Vagina (tissue), 2 donors: ENCODE data around the gene SMAD6. TPM values are rescaled to one million over a fixed set of nuclear protein-coding genes. Genes with fewer than 3 reads are reported as not detected.
A peak's percentile ranks its signal among the peaks of the same experiment; 100 is the strongest.

Experiments used
- DNase-seq, 2 donors: peaks; one replicate each; pipeline ENCODE4 v3.0.0-alpha.2; 2017; ENCODE audit errors: extremely low spot score in 2 of 2
- H3K27ac ChIP-seq: fragments of 200-600 bp; sonication (generic); one replicate; pipeline ENCODE4 v1.5.1; 2019
- H3K27me3 ChIP-seq: fragments of 200-600 bp; sonication (generic); one replicate; pipeline ENCODE4 v1.5.1; 2019
- H3K36me3 ChIP-seq, 2 donors: fragments of 200-600 bp; sonication (generic); one replicate each; pipeline ENCODE4 v1.5.1; 2017 to 2019
- H3K4me1 ChIP-seq: fragments of 200-600 bp; sonication (generic); one replicate; pipeline ENCODE4 v1.5.1; 2019
- H3K4me3 ChIP-seq, 2 donors: fragments of 200-600 bp; sonication (generic); 1 replicate in 1 of 2; 2 replicates in 1 of 2; pipeline ENCODE4 v1.5.1; 2016 to 2019
- H3K9me3 ChIP-seq: fragments of 200-600 bp; sonication (generic); one replicate; pipeline ENCODE4 v1.5.1; 2019
- POLR2A ChIP-seq, 2 donors: fragments of 450-650 bp; IDR thresholded peaks; one replicate each; pipeline ENCODE4 v1.6.1; 2017; ENCODE audit warnings: antibody characterized with exemption in 2 of 2, mild to moderate bottlenecking in 2 of 2, moderate library complexity in 2 of 2
- POLR2AphosphoS5 ChIP-seq, 2 donors: sonication (generic); formaldehyde crosslinking; IDR thresholded peaks; one replicate each; pipeline ENCODE4 v1.9.0; 2017; ENCODE audit warnings: antibody characterized with exemption in 2 of 2, mild to moderate bottlenecking in 2 of 2, low read depth in 1 of 2; ENCODE audit not compliant: insufficient read depth in 1 of 2
- intact Hi-C: fragments of 100-400 bp; cut with DNase I; formaldehyde crosslinking; loops from one replicate; pipeline ENCODE4 v1.15.1; 2023
- total RNA-seq: library from RNA; depleted of rRNA; stranded (reverse); fragments of >200 nt; gene quantifications from one replicate; pipeline ENCODE4 v1.2.3, GENCODE V29; 2016
- TF ChIP-seq, protein P1 (sequence below), 3 experiments: fragments of 450-650 bp in 2 of 3; fragments of 200-600 bp in 1 of 3; sonication (generic) in 1 of 3; IDR thresholded peaks; one replicate each; pipeline ENCODE4 v1.5.1; 2017 to 2019; ENCODE audit warnings: antibody characterized with exemption in 3 of 3, mild to moderate bottlenecking in 2 of 3, moderate library complexity in 2 of 3

SMAD6 gene
- total RNA-seq, 1 donor from 2014 or later: 28.5 TPM

GRCh38 chr15:66747886-66748707, 46.1 kb downstream of the SMAD6 start:
- intact Hi-C loops: no loop called here
- Histone ChIP-seq H3K27ac (peak overlapping the region; percentile 53), H3K4me1 (peaks cover 56% of the 10 kb centered on the region), H3K4me3 (no peak overlapping the region), H3K9me3 (no peaks in the 10 kb centered on the region), H3K36me3 (no peaks in the 10 kb centered on the region), H3K27me3 (no peaks in the 10 kb centered on the region)
- TF ChIP-seq, protein P1, sequence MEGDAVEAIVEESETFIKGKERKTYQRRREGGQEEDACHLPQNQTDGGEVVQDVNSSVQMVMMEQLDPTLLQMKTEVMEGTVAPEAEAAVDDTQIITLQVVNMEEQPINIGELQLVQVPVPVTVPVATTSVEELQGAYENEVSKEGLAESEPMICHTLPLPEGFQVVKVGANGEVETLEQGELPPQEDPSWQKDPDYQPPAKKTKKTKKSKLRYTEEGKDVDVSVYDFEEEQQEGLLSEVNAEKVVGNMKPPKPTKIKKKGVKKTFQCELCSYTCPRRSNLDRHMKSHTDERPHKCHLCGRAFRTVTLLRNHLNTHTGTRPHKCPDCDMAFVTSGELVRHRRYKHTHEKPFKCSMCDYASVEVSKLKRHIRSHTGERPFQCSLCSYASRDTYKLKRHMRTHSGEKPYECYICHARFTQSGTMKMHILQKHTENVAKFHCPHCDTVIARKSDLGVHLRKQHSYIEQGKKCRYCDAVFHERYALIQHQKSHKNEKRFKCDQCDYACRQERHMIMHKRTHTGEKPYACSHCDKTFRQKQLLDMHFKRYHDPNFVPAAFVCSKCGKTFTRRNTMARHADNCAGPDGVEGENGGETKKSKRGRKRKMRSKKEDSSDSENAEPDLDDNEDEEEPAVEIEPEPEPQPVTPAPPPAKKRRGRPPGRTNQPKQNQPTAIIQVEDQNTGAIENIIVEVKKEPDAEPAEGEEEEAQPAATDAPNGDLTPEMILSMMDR (IDR thresholded peaks at IDR 0.05): no peak
- DNase-seq: no peak

GRCh38 chr15:66748708-66749035, 46.6 kb downstream of the SMAD6 start:
- Histone ChIP-seq H3K4me3 (no peak overlapping the region), H3K27ac (peak overlapping the region; percentile 53), H3K4me1 (peaks cover 56% of the 10 kb centered on the region), H3K27me3 (no peaks in the 10 kb centered on the region), H3K36me3 (no peaks in the 10 kb centered on the region), H3K9me3 (no peaks in the 10 kb centered on the region)
- TF ChIP-seq, protein P1 (IDR thresholded peaks at IDR 0.05): no peak
- no peak for TF ChIP-seq POLR2A (IDR thresholded peaks at IDR 0.05)
- no peak for TF ChIP-seq POLR2AphosphoS5 (IDR thresholded peaks at IDR 0.05; ENCODE audit: insufficient read depth in 1 of 2, low read depth in 1 of 2)
- intact Hi-C loops: no loop called here
- no peak for DNase-seq

DNA sequence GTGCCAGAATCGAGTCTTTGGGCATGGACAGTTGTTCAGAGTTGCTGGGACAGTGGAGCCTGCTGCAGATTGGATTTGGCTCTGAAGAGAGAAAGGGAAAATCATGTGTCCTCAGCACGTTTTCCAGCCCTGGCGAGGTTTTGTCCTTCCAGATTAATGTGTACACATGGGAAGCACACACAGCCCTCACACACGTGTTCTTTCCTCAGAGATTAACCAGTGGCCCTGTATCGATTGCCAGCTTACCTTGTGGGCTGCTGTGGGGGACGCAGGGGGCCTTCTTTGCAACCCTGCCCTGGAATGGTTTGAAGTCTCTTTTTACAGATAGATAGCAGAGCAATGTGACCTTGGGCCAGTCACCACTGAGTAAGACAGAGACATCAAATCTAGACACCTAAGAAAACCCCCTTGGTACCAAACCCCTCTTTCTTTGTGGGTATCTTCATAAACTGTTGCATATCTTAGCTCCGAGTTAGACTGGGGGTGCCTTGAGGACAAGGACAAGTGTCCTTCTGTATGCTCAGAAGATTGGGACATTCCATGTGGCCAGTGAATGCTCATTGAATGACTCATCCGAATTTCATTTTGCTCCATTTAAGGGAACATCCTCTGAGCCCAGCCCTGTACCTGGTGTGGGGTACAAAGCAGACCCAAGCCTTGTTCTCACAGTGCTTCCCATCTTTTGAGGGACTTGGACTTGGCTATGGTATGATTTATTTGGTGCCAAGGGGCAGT, 48.0 kb downstream of the SMAD6 start:
- no peak for DNase-seq
- H3K4me3 ChIP-seq: no peak overlapping the region
- no peaks in the 10 kb centered on the region for H3K36me3 ChIP-seq
- no peaks in the 10 kb centered on the region for H3K27me3 ChIP-seq
- no peaks in the 10 kb centered on the region for H3K9me3 ChIP-seq
- intact Hi-C loops: no loop called here
- no peak overlapping the region for H3K27ac ChIP-seq
- H3K4me1 ChIP-seq: peaks cover 44% of the 10 kb centered on the region
- TF ChIP-seq, protein P1 (IDR thresholded peaks at IDR 0.05): no peak
- TF ChIP-seq POLR2A (IDR thresholded peaks at IDR 0.05): no peak
- no peak for TF ChIP-seq POLR2AphosphoS5 (IDR thresholded peaks at IDR 0.05; ENCODE audit: insufficient read depth in 1 of 2, low read depth in 1 of 2)

DNA sequence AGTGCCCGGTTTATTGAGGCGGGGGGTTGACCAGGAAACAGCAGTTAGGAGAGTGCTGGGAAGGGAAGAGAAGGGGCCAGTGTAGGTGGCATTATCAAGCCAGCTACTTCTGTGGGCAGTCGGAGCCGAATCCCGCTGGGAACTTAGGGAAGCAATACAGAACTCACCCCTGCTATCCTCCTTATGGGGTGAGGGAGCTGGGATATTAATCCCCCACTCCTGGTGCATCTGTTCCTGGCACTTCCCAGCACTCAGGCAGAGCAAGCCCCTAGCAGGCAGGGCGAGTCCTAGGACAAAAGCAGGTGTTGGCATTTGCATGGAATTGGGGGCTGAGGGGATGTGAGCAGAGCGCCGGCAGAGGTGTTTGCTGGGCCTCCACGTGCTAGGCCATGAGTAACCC, 48.6 kb downstream of the SMAD6 start:
- Histone ChIP-seq H3K9me3 (no peaks in the 10 kb centered on the region), H3K27me3 (no peaks in the 10 kb centered on the region), H3K36me3 (no peaks in the 10 kb centered on the region), H3K4me3 (no peak overlapping the region), H3K4me1 (peaks cover 38% of the 10 kb centered on the region), H3K27ac (no peak overlapping the region)
- no peak for TF ChIP-seq POLR2A (IDR thresholded peaks at IDR 0.05)
- TF ChIP-seq, protein P1 (IDR thresholded peaks at IDR 0.05): no peak
- no peak for TF ChIP-seq POLR2AphosphoS5 (IDR thresholded peaks at IDR 0.05; ENCODE audit: insufficient read depth in 1 of 2, low read depth in 1 of 2)
- no peak for DNase-seq
- intact Hi-C loops: no loop called here

DNA sequence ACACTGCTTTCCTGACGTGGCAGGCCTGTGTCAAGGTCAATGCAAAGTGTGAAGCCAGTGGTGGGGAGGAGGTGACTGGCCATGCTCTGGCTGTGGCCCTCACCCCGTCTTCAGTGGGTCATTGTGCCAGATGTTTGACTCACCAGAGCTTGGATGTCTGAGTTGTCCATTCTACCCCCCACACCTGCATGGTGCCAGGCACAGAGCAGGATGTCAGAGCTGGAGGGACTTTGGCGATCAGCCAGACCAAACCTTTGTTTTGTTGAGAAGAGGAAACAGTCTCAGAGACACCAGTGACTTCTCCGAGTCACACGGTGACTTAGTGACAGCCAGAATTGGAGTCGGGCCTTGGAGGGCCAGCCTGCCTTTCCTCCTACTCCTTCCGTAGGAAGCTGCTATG, 49.5 kb downstream of the SMAD6 start:
- DNase-seq: no peak
- Histone ChIP-seq H3K4me3 (no peak overlapping the region), H3K9me3 (no peaks in the 10 kb centered on the region), H3K4me1 (peaks cover 33% of the 10 kb centered on the region), H3K27me3 (no peaks in the 10 kb centered on the region), H3K36me3 (no peaks in the 10 kb centered on the region), H3K27ac (no peak overlapping the region)
- TF ChIP-seq POLR2A (IDR thresholded peaks at IDR 0.05) (no peak), POLR2AphosphoS5 (IDR thresholded peaks at IDR 0.05; ENCODE audit: insufficient read depth in 1 of 2, low read depth in 1 of 2) (no peak)
- TF ChIP-seq, protein P1 (IDR thresholded peaks at IDR 0.05): no peak
- intact Hi-C loops: no loop called here
